Suprapubic skin (tissue), 3 donors: ENCODE data around the gene SMARCD1.

Experiments used
- CTCF ChIP-seq, 2 donors: fragments of 200-600 bp in 1 of 2; fragments of 450-650 bp in 1 of 2; sonication (generic) in 1 of 2; IDR thresholded peaks; one replicate each; pipeline ENCODE4 v1.5.1; 2016 to 2019; ENCODE audit warnings: antibody characterized with exemption in 2 of 2, mild to moderate bottlenecking in 1 of 2, moderate library complexity in 1 of 2
- POLR2A ChIP-seq, 2 donors: fragments of 450-650 bp; IDR thresholded peaks; one replicate each; pipeline ENCODE4 v1.6.1; 2017; ENCODE audit warnings: antibody characterized with exemption in 2 of 2, mild to moderate bottlenecking in 2 of 2, moderate library complexity in 2 of 2

- TF ChIP-seq POLR2A (IDR thresholded peaks at IDR 0.05) (no peak), CTCF (IDR thresholded peaks at IDR 0.05) (peak; percentile 77 to 94)
Measured at GRCh38 chr12:50070314-50071060, 14.7 kb upstream of the SMARCD1 start.
